Measurements from ENCODE around the gene ANXA6. TPM values are rescaled to one million over a fixed set of nuclear protein-coding genes. Genes with fewer than 3 reads are reported as not detected.

The ANXA6 gene
- total and polyA plus RNA-seq, 5 donors from 2014 or later, result 171 to 364 (median 290) TPM

DNA sequence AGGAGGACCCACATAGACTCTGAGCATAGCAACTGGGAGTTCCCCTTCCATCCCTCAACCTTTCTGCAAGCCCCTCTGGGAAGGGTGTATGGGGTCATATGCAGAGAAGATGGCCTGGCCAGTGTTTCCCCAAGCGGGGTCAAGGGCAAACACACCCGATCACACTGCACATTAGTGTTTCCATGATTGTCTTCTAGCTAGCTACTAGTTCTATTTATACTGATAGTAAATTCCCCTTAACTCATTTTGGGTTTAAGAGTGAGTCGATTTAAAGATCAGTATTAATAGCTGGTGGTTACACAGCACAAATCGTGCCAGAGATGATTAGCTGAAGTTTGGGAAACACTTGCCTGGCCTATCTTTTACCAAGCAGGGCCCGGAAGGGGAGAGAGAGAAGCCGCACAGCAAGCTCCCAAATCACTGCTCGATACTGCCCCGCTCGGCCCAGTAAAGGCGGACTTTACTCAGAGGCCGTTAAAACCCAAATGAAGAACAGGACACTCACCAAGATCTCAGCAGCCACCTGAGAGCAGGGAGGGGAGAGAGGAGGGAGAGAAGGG, 47.4 kb downstream of the ANXA6 start:
- Mint-ChIP-seq H3K9me3 (no peaks in the 10 kb centered on the region), H3K27me3 (no peaks in the 10 kb centered on the region), H3K36me3 (peaks cover 57% of the 10 kb centered on the region), H3K4me1 (peaks cover 0 to 6% (median 6%) of the 10 kb centered on the region in 4 donors), H3K4me3 (no peak overlapping the region), H3K27ac (peak overlapping the region in 2 of 3 donors; percentile 10 to 38)
- no peaks in the 10 kb centered on the region for H3K9me3 ChIP-seq (ENCODE audit: control insufficient read depth in 2 of 2, low read length in 2 of 2)
- H3K27me3 ChIP-seq (ENCODE audit: control insufficient read depth, insufficient read depth, low read length), result no peaks in the 10 kb centered on the region
- ATAC-seq (ENCODE audit: low read depth in 2 of 2), result no peak
- peaks cover 90% of the 10 kb centered on the region for H3K36me3 ChIP-seq (ENCODE audit: control insufficient read depth, insufficient read depth, low read length)
- no peak overlapping the region for H3K4me3 ChIP-seq (ENCODE audit: low read depth, low read length)
- no peak overlapping the region for H3K27ac ChIP-seq (ENCODE audit: insufficient read depth, low read length, poor library complexity, severe bottlenecking)
- DNase-seq, result no peak
- H3K4me1 ChIP-seq (ENCODE audit: control insufficient read depth, insufficient read depth, low read length, poor library complexity, severe bottlenecking), result peaks cover 2% of the 10 kb centered on the region

DNA sequence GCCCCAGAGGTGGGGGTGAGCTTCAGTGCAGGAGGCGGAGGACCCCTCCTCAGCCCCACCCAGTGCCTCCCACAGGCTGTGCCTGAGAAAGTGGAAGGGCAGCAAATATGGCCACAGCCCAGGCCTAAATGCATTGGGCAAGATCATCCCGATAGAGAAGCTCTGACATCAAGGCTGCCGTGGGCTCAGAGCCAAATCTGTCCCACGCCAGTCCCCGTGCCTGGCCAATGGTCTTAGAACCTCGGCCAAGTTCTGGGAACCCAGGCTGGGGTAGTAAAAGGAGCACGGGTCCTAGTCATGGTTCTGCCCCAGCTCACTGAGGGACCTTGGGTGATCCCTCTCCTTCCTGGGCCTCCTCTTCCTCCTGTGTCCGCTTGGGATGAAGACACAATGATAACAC, 49.0 kb downstream of the ANXA6 start:
- Mint-ChIP-seq H3K27me3 (no peaks in the 10 kb centered on the region), H3K4me1 (peaks cover 0 to 3% (median 0%) of the 10 kb centered on the region in 4 donors), H3K27ac (peak overlapping the region in 1 of 3 donors; percentile 51), H3K36me3 (peaks cover 62% of the 10 kb centered on the region), H3K4me3 (no peak overlapping the region), H3K9me3 (no peaks in the 10 kb centered on the region)
- DNase-seq (no peak), ATAC-seq (ENCODE audit: low read depth in 2 of 2) (no peak)
- Histone ChIP-seq H3K36me3 (ENCODE audit: control insufficient read depth, insufficient read depth, low read length) (peaks cover 94% of the 10 kb centered on the region), H3K9me3 (ENCODE audit: control insufficient read depth in 2 of 2, low read length in 2 of 2) (no peaks in the 10 kb centered on the region), H3K27me3 (ENCODE audit: control insufficient read depth, insufficient read depth, low read length) (no peaks in the 10 kb centered on the region), H3K4me1 (ENCODE audit: control insufficient read depth, insufficient read depth, low read length, poor library complexity, severe bottlenecking) (no peaks in the 10 kb centered on the region), H3K27ac (ENCODE audit: insufficient read depth, low read length, poor library complexity, severe bottlenecking) (no peak overlapping the region), H3K4me3 (ENCODE audit: low read depth, low read length) (no peak overlapping the region)

DNA sequence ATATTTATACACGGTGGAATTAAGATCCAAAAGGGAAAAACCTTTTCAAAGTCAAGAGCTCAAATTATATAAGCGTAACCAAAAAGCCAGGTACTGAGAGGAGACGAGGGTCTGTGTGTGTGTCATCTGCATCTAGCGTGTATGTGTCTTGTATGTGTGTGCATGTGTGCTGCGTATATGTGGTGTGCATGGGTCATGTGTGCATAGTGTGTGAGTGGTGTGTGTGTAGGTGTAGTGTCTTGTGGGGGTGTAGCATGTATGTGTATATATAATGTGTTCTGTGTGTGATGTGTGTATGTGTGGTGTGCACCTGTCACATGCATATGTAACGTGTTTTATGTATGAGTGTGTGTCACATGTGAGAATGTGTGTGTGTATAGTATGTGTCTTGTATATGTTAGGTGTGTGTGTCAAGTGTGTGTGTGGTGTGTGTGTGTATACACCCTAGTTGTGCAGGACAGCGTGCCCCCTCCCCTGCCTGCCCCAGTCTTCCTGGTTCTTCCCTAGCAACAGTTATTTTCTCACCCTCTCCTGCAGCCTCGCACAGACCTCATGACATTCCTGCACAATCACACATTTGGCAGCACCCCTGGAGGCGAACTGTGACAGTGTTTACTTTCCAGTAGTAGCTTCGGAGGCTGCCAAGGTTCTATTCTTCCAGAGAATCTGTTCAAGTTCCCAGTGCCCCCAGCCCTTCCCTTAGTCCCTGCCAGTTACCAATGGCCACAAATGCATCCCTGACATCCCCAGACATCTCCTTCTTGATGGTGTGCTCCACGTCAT, 49.6 kb downstream of the ANXA6 start:
- Histone ChIP-seq H3K4me1 (ENCODE audit: control insufficient read depth, insufficient read depth, low read length, poor library complexity, severe bottlenecking) (no peaks in the 10 kb centered on the region), H3K9me3 (ENCODE audit: control insufficient read depth in 2 of 2, low read length in 2 of 2) (no peaks in the 10 kb centered on the region), H3K4me3 (ENCODE audit: low read depth, low read length) (no peak overlapping the region), H3K27ac (ENCODE audit: insufficient read depth, low read length, poor library complexity, severe bottlenecking) (no peak overlapping the region), H3K27me3 (ENCODE audit: control insufficient read depth, insufficient read depth, low read length) (no peaks in the 10 kb centered on the region), H3K36me3 (ENCODE audit: control insufficient read depth, insufficient read depth, low read length) (peaks cover 96% of the 10 kb centered on the region)
- peaks cover 0 to 3% (median 0%) of the 10 kb centered on the region in 4 donors for H3K4me1 Mint-ChIP-seq
- H3K4me3 Mint-ChIP-seq, result no peak overlapping the region
- peaks cover 62% of the 10 kb centered on the region for H3K36me3 Mint-ChIP-seq
- peak overlapping the region in 2 of 3 donors; percentile 10 to 51 for H3K27ac Mint-ChIP-seq
- DNase-seq (no peak), ATAC-seq (ENCODE audit: low read depth in 2 of 2) (no peak)
- H3K9me3 Mint-ChIP-seq, result no peaks in the 10 kb centered on the region
- no peaks in the 10 kb centered on the region for H3K27me3 Mint-ChIP-seq

- H3K27me3 ChIP-seq (ENCODE audit: control insufficient read depth, insufficient read depth, low read length), result no peaks in the 10 kb centered on the region
- H3K27ac ChIP-seq (ENCODE audit: insufficient read depth, low read length, poor library complexity, severe bottlenecking), result no peak overlapping the region
- H3K4me1 ChIP-seq (ENCODE audit: control insufficient read depth, insufficient read depth, low read length, poor library complexity, severe bottlenecking), result no peaks in the 10 kb centered on the region
- H3K36me3 ChIP-seq (ENCODE audit: control insufficient read depth, insufficient read depth, low read length), result peaks cover 97% of the 10 kb centered on the region
- no peak overlapping the region for H3K27ac Mint-ChIP-seq
- H3K9me3 Mint-ChIP-seq, result no peaks in the 10 kb centered on the region
- ATAC-seq (ENCODE audit: low read depth in 2 of 2) (no peak), DNase-seq (no peak)
- H3K36me3 Mint-ChIP-seq, result peaks cover 57% of the 10 kb centered on the region
- H3K4me1 Mint-ChIP-seq, result peaks cover 0 to 3% (median 0%) of the 10 kb centered on the region in 4 donors
- H3K4me3 ChIP-seq (ENCODE audit: low read depth, low read length), result no peak overlapping the region
- no peaks in the 10 kb centered on the region for H3K9me3 ChIP-seq (ENCODE audit: control insufficient read depth in 2 of 2, low read length in 2 of 2)
- H3K4me3 Mint-ChIP-seq, result no peak overlapping the region
- no peaks in the 10 kb centered on the region for H3K27me3 Mint-ChIP-seq
These were observed 50.5 kb downstream of the ANXA6 start for GRCh38 chr5:151107084-151107483.

- H3K27me3 Mint-ChIP-seq, result no peaks in the 10 kb centered on the region
- H3K27me3 ChIP-seq (ENCODE audit: control insufficient read depth, insufficient read depth, low read length), result no peaks in the 10 kb centered on the region
- H3K4me1 Mint-ChIP-seq, result peaks cover 0 to 5% (median 3%) of the 10 kb centered on the region in 4 donors
- no peak overlapping the region for H3K4me3 Mint-ChIP-seq
- ATAC-seq (ENCODE audit: low read depth in 2 of 2) (no peak), DNase-seq (no peak)
- peaks cover 63% of the 10 kb centered on the region for H3K36me3 Mint-ChIP-seq
- H3K27ac ChIP-seq (ENCODE audit: insufficient read depth, low read length, poor library complexity, severe bottlenecking), result no peak overlapping the region
- H3K36me3 ChIP-seq (ENCODE audit: control insufficient read depth, insufficient read depth, low read length), result peaks cover 98% of the 10 kb centered on the region
- H3K9me3 ChIP-seq (ENCODE audit: control insufficient read depth in 2 of 2, low read length in 2 of 2), result no peaks in the 10 kb centered on the region
- peak overlapping the region in 2 of 3 donors; percentile 72 to 92 for H3K27ac Mint-ChIP-seq
- no peak overlapping the region for H3K4me3 ChIP-seq (ENCODE audit: low read depth, low read length)
- no peaks in the 10 kb centered on the region for H3K4me1 ChIP-seq (ENCODE audit: control insufficient read depth, insufficient read depth, low read length, poor library complexity, severe bottlenecking)
- H3K9me3 Mint-ChIP-seq, result no peaks in the 10 kb centered on the region
These were observed 51.1 kb downstream of the ANXA6 start for GRCh38 chr5:151106509-151106908.

GRCh38 chr5:151106043-151106442, 51.5 kb downstream of the ANXA6 start:
- Histone ChIP-seq H3K4me3 (ENCODE audit: low read depth, low read length) (no peak overlapping the region), H3K9me3 (ENCODE audit: control insufficient read depth in 2 of 2, low read length in 2 of 2) (no peaks in the 10 kb centered on the region), H3K36me3 (ENCODE audit: control insufficient read depth, insufficient read depth, low read length) (peaks cover 98% of the 10 kb centered on the region), H3K27ac (ENCODE audit: insufficient read depth, low read length, poor library complexity, severe bottlenecking) (no peak overlapping the region), H3K27me3 (ENCODE audit: control insufficient read depth, insufficient read depth, low read length) (no peaks in the 10 kb centered on the region), H3K4me1 (ENCODE audit: control insufficient read depth, insufficient read depth, low read length, poor library complexity, severe bottlenecking) (no peaks in the 10 kb centered on the region)
- Mint-ChIP-seq H3K4me1 (peaks cover 0 to 5% (median 3%) of the 10 kb centered on the region in 4 donors), H3K27ac (peak overlapping the region in 1 of 3 donors; percentile 92), H3K36me3 (peaks cover 65% of the 10 kb centered on the region), H3K4me3 (no peak overlapping the region), H3K9me3 (no peaks in the 10 kb centered on the region), H3K27me3 (no peaks in the 10 kb centered on the region)
- ATAC-seq (ENCODE audit: low read depth in 2 of 2), result no peak
- no peak for DNase-seq

DNA sequence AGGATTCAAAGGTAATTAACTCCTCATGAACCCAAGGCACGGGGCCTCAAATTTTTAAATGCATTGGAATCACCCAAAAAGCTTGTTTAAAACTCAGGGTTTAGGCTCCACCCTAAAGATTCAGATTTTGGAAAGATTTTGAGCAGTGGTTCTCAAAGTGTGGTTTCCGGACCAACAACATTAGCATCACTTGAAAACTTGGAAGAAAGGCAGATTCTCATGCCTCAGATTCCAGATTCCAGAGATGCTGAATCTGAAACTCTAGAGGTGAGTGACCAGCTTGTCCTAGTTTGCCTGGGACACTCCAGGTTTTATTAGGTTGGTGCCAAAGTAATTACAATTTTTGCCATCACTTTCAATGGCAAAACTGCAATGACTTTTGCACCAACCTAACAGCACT, 52.0 kb downstream of the ANXA6 start:
- Mint-ChIP-seq H3K4me1 (peaks cover 0 to 8% (median 3%) of the 10 kb centered on the region in 4 donors), H3K9me3 (no peaks in the 10 kb centered on the region), H3K27me3 (no peaks in the 10 kb centered on the region), H3K4me3 (no peak overlapping the region), H3K36me3 (peaks cover 65% of the 10 kb centered on the region), H3K27ac (no peak overlapping the region)
- H3K9me3 ChIP-seq (ENCODE audit: control insufficient read depth in 2 of 2, low read length in 2 of 2), result no peaks in the 10 kb centered on the region
- no peak overlapping the region for H3K4me3 ChIP-seq (ENCODE audit: low read depth, low read length)
- no peak for ATAC-seq (ENCODE audit: low read depth in 2 of 2)
- no peaks in the 10 kb centered on the region for H3K4me1 ChIP-seq (ENCODE audit: control insufficient read depth, insufficient read depth, low read length, poor library complexity, severe bottlenecking)
- H3K27ac ChIP-seq (ENCODE audit: insufficient read depth, low read length, poor library complexity, severe bottlenecking), result no peak overlapping the region
- DNase-seq, result no peak
- peaks cover 98% of the 10 kb centered on the region for H3K36me3 ChIP-seq (ENCODE audit: control insufficient read depth, insufficient read depth, low read length)
- no peaks in the 10 kb centered on the region for H3K27me3 ChIP-seq (ENCODE audit: control insufficient read depth, insufficient read depth, low read length)
